HepG2 (cell line): Measurements from ENCODE around the gene BRSK2. TPM values are rescaled to one million over a fixed set of nuclear protein-coding genes. Genes with fewer than 3 reads are reported as not detected.

ENCODE experiments used
- ATAC-seq: fragments of 200-7000 bp; cut with Tn5 transposase; 3 replicates; pipeline ENCODE4 v1.9.1; 2020; ENCODE audit warnings: mild to moderate bottlenecking, moderate library complexity
- BruUV-seq: library from RNA; stranded (reverse); fragments of 400-500 nt; replicated peaks from 2 replicates; lab custom pipeline; 2021; lab: Mats Ljungman, UMichigan
- CTCF ChIA-PET: fragments of 300-600 bp; formaldehyde crosslinking; extraction: SDS; loops from one replicate; lab custom pipeline; 2021; ENCODE audit warnings: low total read pairs, inconsistent platforms, low intra/inter-chr PET ratio; lab: Yijun Ruan, JAX
- POLR2A ChIA-PET: fragments of 350-600 bp; sonication (Branson Sonifier 250); formaldehyde crosslinking; loops from one replicate; lab custom pipeline; 2020; ENCODE audit warnings: antibody characterized with exemption, inconsistent platforms; lab: Yijun Ruan, JAX
- DNase-seq: peaks from one replicate; pipeline ENCODE4 v3.0.0-alpha.2; 2015; ENCODE audit warnings: low spot score
- FAIRE-seq: peaks from 3 replicates; lab custom pipeline; 2011; peaks lifted over from hg19 to GRCh38; lab: Jason Lieb, UNC
- H2AFZ ChIP-seq: one replicate; pipeline ENCODE4 v1.6.1; 2011; ENCODE audit warnings: low read length, inconsistent platforms
- H3K27ac ChIP-seq: fragments of 300-600 bp; 3 replicates; pipeline ENCODE4 v1.8.0; 2011; ENCODE audit warnings: mixed run types, mild to moderate bottlenecking, mixed read lengths, low read length, inconsistent platforms; ENCODE audit not compliant: insufficient read depth; ENCODE audit errors: extremely low read length
- H3K27me3 ChIP-seq, 2 experiments: fragments of 200-600 bp in 1 of 2; 2 replicates in 1 of 2; 3 replicates in 1 of 2; pipeline versions ENCODE4 v1.6.0 to v1.8.0; 2011; ENCODE audit warnings: low read length in 2 of 2, mild to moderate bottlenecking in 2 of 2, moderate library complexity in 2 of 2, inconsistent platforms in 1 of 2; ENCODE audit not compliant: insufficient read depth in 2 of 2, control insufficient read depth in 1 of 2
- H3K36me3 ChIP-seq, 2 experiments: fragments of 200-600 bp in 1 of 2; replicated peaks in 1 of 2; 2 replicates in 1 of 2; 3 replicates in 1 of 2; pipeline versions ENCODE4 v1.5.1 to v1.8.0; 2011; ENCODE audit warnings: low read length in 2 of 2, inconsistent platforms in 1 of 2; ENCODE audit not compliant: insufficient read depth in 2 of 2, control insufficient read depth in 1 of 2
- H3K4me1 ChIP-seq: 2 replicates; pipeline ENCODE4 v1.5.1; 2012; ENCODE audit warnings: low read length, inconsistent platforms; ENCODE audit not compliant: insufficient read depth
- H3K4me2 ChIP-seq: 2 replicates; pipeline ENCODE4 v1.6.0; 2011; ENCODE audit warnings: low read depth, low read length, inconsistent platforms
- H3K4me3 ChIP-seq, 3 experiments: fragments of 200-600 bp in 1 of 3; sonication (generic), shearing (Covaris generic) in 1 of 3; replicated peaks in 1 of 3; 2 replicates each; pipeline ENCODE4 v1.5.1; 2011 to 2016; ENCODE audit warnings: low read length in 3 of 3, inconsistent platforms in 2 of 3, low read depth in 2 of 3, mild to moderate bottlenecking in 2 of 3, control low read depth in 1 of 3, mixed read lengths in 1 of 3; ENCODE audit not compliant: insufficient read depth in 1 of 3
- H3K79me2 ChIP-seq: one replicate; pipeline ENCODE4 v1.6.1; 2011; ENCODE audit warnings: low read length, inconsistent platforms; ENCODE audit not compliant: insufficient read depth
- H3K9ac ChIP-seq: 2 replicates; pipeline ENCODE4 v1.6.0; 2011; ENCODE audit warnings: mild to moderate bottlenecking, low read depth, low read length, inconsistent platforms; ENCODE audit not compliant: insufficient read depth
- H3K9me3 ChIP-seq: 2 replicates; pipeline ENCODE4 v1.5.1; 2012; ENCODE audit warnings: mild to moderate bottlenecking, low read length
- H4K20me1 ChIP-seq: 2 replicates; pipeline ENCODE4 v1.6.0; 2011; ENCODE audit warnings: inconsistent platforms, mild to moderate bottlenecking, low read length, moderate library complexity; ENCODE audit not compliant: insufficient read depth
- ADNP ChIP-seq: sonication (generic); formaldehyde crosslinking; IDR thresholded peaks from 2 replicates; pipeline ENCODE4 v1.4.0; 2020; ENCODE audit warnings: missing genetic modification reagents
- AGO1 ChIP-seq: fragments of 200-400 bp; formaldehyde crosslinking; IDR thresholded peaks from 2 replicates; pipeline ENCODE4 v1.6.1; 2017; ENCODE audit warnings: mild to moderate bottlenecking, low read depth, low read length, moderate library complexity; ENCODE audit not compliant: poor library complexity, severe bottlenecking
- ELF3 ChIP-seq: IDR thresholded peaks from 2 replicates; pipeline ENCODE4 v1.6.1; 2016; ENCODE audit warnings: missing genetic modification reagents, missing compliant biosample characterization
- KMT2B ChIP-seq: IDR thresholded peaks from 2 replicates; pipeline ENCODE4 v1.6.1; 2016; ENCODE audit warnings: missing genetic modification reagents, missing compliant biosample characterization
- MAFK ChIP-seq, 2 experiments: IDR thresholded peaks in 1 of 2; conservative IDR thresholded peaks in 1 of 2; 2 replicates each; pipeline ENCODE4 v1.6.1; 2011; ENCODE audit warnings: improper control_type of control experiment in 2 of 2, low read length in 2 of 2
- RFXAP ChIP-seq: sonication (generic); formaldehyde crosslinking; IDR thresholded peaks from 2 replicates; pipeline ENCODE4 v1.4.0; 2020; ENCODE audit warnings: missing genetic modification reagents, borderline replicate concordance
- TEAD2 ChIP-seq: sonication (generic); formaldehyde crosslinking; IDR thresholded peaks from 2 replicates; pipeline ENCODE4 v1.9.0; 2021; ENCODE audit warnings: missing genetic modification reagents
- TGIF2 ChIP-seq: IDR thresholded peaks from 2 replicates; pipeline ENCODE4 v1.6.1; 2016; ENCODE audit warnings: control low read depth, missing compliant biosample characterization
- ZFY ChIP-seq: sonication (generic); formaldehyde crosslinking; IDR thresholded peaks from 2 replicates; pipeline ENCODE4 v1.4.0; 2020; ENCODE audit warnings: missing genetic modification reagents
- ZNF460 ChIP-seq: sonication (generic); formaldehyde crosslinking; IDR thresholded peaks from 2 replicates; pipeline ENCODE4 v1.5.1; 2020; ENCODE audit warnings: missing genetic modification reagents, mild to moderate bottlenecking, borderline replicate concordance
- WGBS: methylation state at CpG from one replicate; pipeline ENCODE4 v1.1.6; 2017; ENCODE audit warnings: low lambda C conversion rate; 5-methylcytosine and 5-hydroxymethylcytosine counted together
- in situ Hi-C: cut with HindIII; loops from 2 replicates; pipeline ENCODE4 v1.10.0; 2017; ENCODE audit warnings: low pct_unique_long_range_greater_than_20kb; ENCODE audit not compliant: extremely low pct_ligation_motif_present
- intact Hi-C: fragments of 100-400 bp; cut with micrococcal nuclease; formaldehyde crosslinking; loops from one replicate; pipeline ENCODE4 v1.10.0; 2022; ENCODE audit not compliant: unreplicated experiment
- polyA plus RNA-seq, 8 experiments: library from polyadenylated mRNA; depleted of rRNA in 3 of 8; stranded (reverse) in 7 of 8; unstranded in 1 of 8; fragments of >200 nt; fragmentation: Illumina TruSeq in 4 of 8; extraction: Trizol in 4 of 8; gene quantifications; 2 replicates each; pipeline versions ENCODE4 v1.2.1 to v1.2.3, GENCODE V29; 2011 to 2016; ENCODE audit warnings: low read depth in 4 of 8, missing spikeins in 1 of 8, mixed read lengths in 1 of 8; ENCODE audit not compliant: insufficient read depth in 1 of 8
- total RNA-seq, 5 experiments: library from RNA; depleted of rRNA; stranded (reverse); fragments of >200 nt; fragmentation: Illumina TruSeq; extraction: Trizol; gene quantifications; 2 replicates each; pipeline ENCODE4 v1.2.3, GENCODE V29; 2016; ENCODE audit warnings: low read depth in 1 of 5
- TF ChIP-seq, protein P1 (sequence below): sonication (generic); formaldehyde crosslinking; IDR thresholded peaks from 2 replicates; pipeline ENCODE4 v1.4.0; 2020; ENCODE audit warnings: missing genetic modification reagents, low read depth, mild to moderate bottlenecking, borderline replicate concordance
- TF ChIP-seq, protein P2 (sequence below): sonication (generic); formaldehyde crosslinking; IDR thresholded peaks from 2 replicates; pipeline ENCODE4 v1.4.0; 2020; ENCODE audit warnings: low read depth, mild to moderate bottlenecking, missing genetic modification reagents
- TF ChIP-seq, protein P3 (sequence below): IDR thresholded peaks from 2 replicates; pipeline ENCODE4 v1.6.1; 2018; ENCODE audit warnings: missing genetic modification reagents, mild to moderate bottlenecking, missing compliant biosample characterization
- TF ChIP-seq, protein P4 (sequence below): sonication (generic); formaldehyde crosslinking; IDR thresholded peaks from 2 replicates; pipeline ENCODE4 v1.5.0; 2020; ENCODE audit warnings: missing genetic modification reagents
- TF ChIP-seq, protein P5 (sequence below): sonication (generic); formaldehyde crosslinking; IDR thresholded peaks from 2 replicates; pipeline ENCODE4 v1.5.0; 2020; ENCODE audit warnings: missing genetic modification reagents
- TF ChIP-seq, protein P6 (sequence below): sonication (generic); formaldehyde crosslinking; IDR thresholded peaks from 2 replicates; pipeline ENCODE4 v1.8.0; 2022; ENCODE audit warnings: mild to moderate bottlenecking, missing genetic modification reagents, moderate library complexity

The BRSK2 gene
- total and polyA plus RNA-seq, 2 of the 13 experiments (the other 11 are each of a cell fraction or from before 2014, with no cell fraction given) = 0.74 to 1.1 TPM

DNA sequence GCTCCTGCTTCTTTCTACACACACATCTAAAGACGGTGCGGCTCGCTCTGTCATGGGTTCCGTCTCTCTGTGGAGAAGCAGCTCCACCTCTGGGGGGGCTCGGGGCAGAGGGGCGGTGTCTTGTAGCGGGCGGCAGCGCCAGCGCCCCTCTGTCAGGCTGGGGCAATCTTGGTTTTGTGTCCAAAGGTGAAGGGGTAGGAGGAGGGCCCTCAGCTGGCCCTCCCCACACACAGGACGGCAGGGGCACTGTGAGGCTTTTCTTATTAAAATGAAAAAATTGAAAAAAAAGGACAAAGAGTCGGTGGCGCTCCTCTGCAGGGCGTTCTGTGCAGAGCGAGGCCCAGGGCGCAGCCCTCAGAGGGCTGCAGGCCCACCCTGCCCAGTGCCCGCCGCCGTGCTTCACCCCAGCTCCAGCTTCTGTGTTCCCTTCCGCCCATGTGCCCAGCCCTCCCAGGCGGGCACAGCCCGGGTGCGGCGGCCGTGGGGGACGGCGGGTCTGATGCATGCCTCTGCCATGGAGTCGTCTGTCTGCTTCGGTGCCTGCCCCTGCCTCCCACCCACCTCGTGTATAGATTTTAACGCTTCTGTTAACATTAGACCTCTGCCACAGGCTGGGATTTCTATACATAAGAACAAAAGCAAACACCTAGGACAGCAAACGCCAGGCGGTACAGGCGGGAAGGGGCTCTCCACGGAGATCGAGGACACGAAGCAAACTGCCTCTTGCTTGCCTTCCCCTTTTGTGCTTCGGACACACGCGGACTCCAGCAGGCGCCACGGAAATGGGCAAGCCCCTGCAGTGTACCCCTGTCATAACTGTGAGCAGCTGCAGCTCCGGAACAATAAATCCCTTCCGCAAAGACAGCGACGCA, 72.3 kb downstream of the BRSK2 start:
- no TSS peak for BruUV-seq
- H3K27me3 ChIP-seq = no peaks in the 10 kb centered on the region
- ATAC-seq = no peak
- H2AFZ ChIP-seq = no peak overlapping the region
- H3K9ac ChIP-seq = no peak overlapping the region
- no peak overlapping the region for H3K4me2 ChIP-seq
- in situ Hi-C loops (no loop called here), intact Hi-C loops (no loop called here)
- no peaks in the 10 kb centered on the region for H3K36me3 ChIP-seq
- no peak overlapping the region for H3K4me3 ChIP-seq
- DNase-seq = no peak
- H3K9me3 ChIP-seq = peaks cover 7% of the 10 kb centered on the region; the same call in 1 of the 2 replicates
- H3K27ac ChIP-seq = no peak overlapping the region
- WGBS = 69% methylated on average over 39 of the region's 46 CpGs
- ChIA-PET POLR2A (no interaction called here), CTCF (no interaction called here)
- FAIRE-seq = no peak
- no peaks in the 10 kb centered on the region for H3K4me1 ChIP-seq
- H4K20me1 ChIP-seq = no peaks in the 10 kb centered on the region
- no peaks in the 10 kb centered on the region for H3K79me2 ChIP-seq
- TF ChIP-seq TEAD2 (no peak), ADNP (CRISPR knock-in tag) (no peak), ZFY (CRISPR knock-in tag) (no peak), MAFK (conservative IDR thresholded peaks at IDR 0.05 in 1 of 2, IDR thresholded peaks at IDR 0.05 in 1 of 2; ENCODE audit: low read length in 2 of 2) (no peak), ELF3 (CRISPR knock-in tag) (no peak), AGO1 (no peak), ZNF460 (CRISPR knock-in tag) (no peak), RFXAP (no peak), KMT2B (CRISPR knock-in tag) (no peak), TGIF2 (no peak)
- TF ChIP-seq, protein P1, sequence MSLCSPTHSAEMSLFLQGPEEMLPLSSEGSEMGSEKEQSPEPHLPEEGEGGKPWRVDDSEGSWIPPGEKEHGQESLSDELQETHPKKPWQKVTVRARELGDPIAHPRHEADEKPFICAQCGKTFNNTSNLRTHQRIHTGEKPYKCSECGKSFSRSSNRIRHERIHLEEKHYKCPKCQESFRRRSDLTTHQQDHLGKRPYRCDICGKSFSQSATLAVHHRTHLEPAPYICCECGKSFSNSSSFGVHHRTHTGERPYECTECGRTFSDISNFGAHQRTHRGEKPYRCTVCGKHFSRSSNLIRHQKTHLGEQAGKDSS (CRISPR knock-in tag) = no peak
- TF ChIP-seq, protein P2, sequence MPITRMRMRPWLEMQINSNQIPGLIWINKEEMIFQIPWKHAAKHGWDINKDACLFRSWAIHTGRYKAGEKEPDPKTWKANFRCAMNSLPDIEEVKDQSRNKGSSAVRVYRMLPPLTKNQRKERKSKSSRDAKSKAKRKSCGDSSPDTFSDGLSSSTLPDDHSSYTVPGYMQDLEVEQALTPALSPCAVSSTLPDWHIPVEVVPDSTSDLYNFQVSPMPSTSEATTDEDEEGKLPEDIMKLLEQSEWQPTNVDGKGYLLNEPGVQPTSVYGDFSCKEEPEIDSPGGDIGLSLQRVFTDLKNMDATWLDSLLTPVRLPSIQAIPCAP (CRISPR knock-in tag) = no peak
- TF ChIP-seq, protein P3, sequence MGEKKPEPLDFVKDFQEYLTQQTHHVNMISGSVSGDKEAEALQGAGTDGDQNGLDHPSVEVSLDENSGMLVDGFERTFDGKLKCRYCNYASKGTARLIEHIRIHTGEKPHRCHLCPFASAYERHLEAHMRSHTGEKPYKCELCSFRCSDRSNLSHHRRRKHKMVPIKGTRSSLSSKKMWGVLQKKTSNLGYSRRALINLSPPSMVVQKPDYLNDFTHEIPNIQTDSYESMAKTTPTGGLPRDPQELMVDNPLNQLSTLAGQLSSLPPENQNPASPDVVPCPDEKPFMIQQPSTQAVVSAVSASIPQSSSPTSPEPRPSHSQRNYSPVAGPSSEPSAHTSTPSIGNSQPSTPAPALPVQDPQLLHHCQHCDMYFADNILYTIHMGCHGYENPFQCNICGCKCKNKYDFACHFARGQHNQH = no peak
- TF ChIP-seq, protein P4, sequence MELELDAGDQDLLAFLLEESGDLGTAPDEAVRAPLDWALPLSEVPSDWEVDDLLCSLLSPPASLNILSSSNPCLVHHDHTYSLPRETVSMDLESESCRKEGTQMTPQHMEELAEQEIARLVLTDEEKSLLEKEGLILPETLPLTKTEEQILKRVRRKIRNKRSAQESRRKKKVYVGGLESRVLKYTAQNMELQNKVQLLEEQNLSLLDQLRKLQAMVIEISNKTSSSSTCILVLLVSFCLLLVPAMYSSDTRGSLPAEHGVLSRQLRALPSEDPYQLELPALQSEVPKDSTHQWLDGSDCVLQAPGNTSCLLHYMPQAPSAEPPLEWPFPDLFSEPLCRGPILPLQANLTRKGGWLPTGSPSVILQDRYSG (CRISPR knock-in tag) = no peak
- TF ChIP-seq, protein P5, sequence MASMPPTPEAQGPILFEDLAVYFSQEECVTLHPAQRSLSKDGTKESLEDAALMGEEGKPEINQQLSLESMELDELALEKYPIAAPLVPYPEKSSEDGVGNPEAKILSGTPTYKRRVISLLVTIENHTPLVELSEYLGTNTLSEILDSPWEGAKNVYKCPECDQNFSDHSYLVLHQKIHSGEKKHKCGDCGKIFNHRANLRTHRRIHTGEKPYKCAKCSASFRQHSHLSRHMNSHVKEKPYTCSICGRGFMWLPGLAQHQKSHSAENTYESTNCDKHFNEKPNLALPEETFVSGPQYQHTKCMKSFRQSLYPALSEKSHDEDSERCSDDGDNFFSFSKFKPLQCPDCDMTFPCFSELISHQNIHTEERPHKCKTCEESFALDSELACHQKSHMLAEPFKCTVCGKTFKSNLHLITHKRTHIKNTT = no peak
- TF ChIP-seq, protein P6, sequence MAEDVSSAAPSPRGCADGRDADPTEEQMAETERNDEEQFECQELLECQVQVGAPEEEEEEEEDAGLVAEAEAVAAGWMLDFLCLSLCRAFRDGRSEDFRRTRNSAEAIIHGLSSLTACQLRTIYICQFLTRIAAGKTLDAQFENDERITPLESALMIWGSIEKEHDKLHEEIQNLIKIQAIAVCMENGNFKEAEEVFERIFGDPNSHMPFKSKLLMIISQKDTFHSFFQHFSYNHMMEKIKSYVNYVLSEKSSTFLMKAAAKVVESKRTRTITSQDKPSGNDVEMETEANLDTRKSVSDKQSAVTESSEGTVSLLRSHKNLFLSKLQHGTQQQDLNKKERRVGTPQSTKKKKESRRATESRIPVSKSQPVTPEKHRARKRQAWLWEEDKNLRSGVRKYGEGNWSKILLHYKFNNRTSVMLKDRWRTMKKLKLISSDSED (CRISPR knock-in tag) = no peak
